HUES48 (cell line): ENCODE measurements around the gene LRP1B.
"Not testable (repeated sequence)": the region's sequence is repeated elsewhere in the genome, so short reads cannot be mapped to it uniquely, and the experiment has no call there.

Experiments used
- H3K27ac ChIP-seq: one replicate; pipeline ENCODE4 v1.7.0; 2013; ENCODE audit warnings: low read depth, low read length, inconsistent platforms
- H3K27me3 ChIP-seq: 2 replicates; pipeline ENCODE4 v1.6.1; 2013; ENCODE audit warnings: mild to moderate bottlenecking, low read length; ENCODE audit not compliant: control insufficient read depth, insufficient read depth
- H3K36me3 ChIP-seq: 2 replicates; pipeline ENCODE4 v1.6.1; 2013; ENCODE audit warnings: low read length; ENCODE audit not compliant: control insufficient read depth, insufficient read depth
- H3K4me1 ChIP-seq: 2 replicates; pipeline ENCODE4 v1.6.1; 2013; ENCODE audit warnings: mild to moderate bottlenecking, low read length; ENCODE audit not compliant: control insufficient read depth, insufficient read depth
- H3K4me3 ChIP-seq: 2 replicates; pipeline ENCODE4 v1.5.1; 2013; ENCODE audit warnings: mild to moderate bottlenecking, low read depth, low read length
- H3K9ac ChIP-seq: 2 replicates; pipeline ENCODE4 v1.6.1; 2013; ENCODE audit warnings: mild to moderate bottlenecking, low read depth, low read length, moderate library complexity
- H3K9me3 ChIP-seq: 2 replicates; pipeline ENCODE4 v1.6.1; 2013; ENCODE audit warnings: low read length; ENCODE audit not compliant: control insufficient read depth, insufficient read depth

The LRP1B gene

GRCh38 chr2:141824790-141825189, 306.0 kb downstream of the LRP1B start:
- H3K9ac ChIP-seq = no peak overlapping the region
- no peak overlapping the region for H3K27ac ChIP-seq
- H3K4me3 ChIP-seq = no peak overlapping the region
- no peaks in the 10 kb centered on the region for H3K27me3 ChIP-seq
- H3K9me3 ChIP-seq = no peaks in the 10 kb centered on the region
- H3K36me3 ChIP-seq = no peaks in the 10 kb centered on the region
- H3K4me1 ChIP-seq = peaks cover 7% of the 10 kb centered on the region; the same call in 1 of the 2 replicates

DNA sequence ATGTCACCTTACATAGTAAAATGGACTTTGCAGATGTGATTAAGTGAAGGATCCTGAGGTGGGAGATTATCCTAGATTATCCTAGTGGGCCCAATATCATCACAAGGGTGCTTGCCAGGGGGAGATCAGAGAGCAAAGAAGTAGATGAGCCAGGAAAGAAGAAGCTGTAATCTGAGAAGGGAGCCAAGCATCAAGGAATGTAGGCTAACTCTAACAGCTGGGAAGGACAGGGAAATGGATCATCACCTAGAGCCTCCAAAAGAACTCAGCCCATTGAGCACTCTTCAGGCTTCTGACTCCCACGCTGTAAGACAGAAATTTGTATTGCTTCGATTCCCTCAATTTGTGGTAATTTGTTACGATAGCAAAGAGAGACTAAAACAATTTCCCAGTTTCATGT, 309.9 kb downstream of the LRP1B start:
- H3K27me3 ChIP-seq = no peaks in the 10 kb centered on the region
- no peak overlapping the region for H3K27ac ChIP-seq
- H3K36me3 ChIP-seq = no peaks in the 10 kb centered on the region
- H3K9ac ChIP-seq = no peak overlapping the region
- H3K4me3 ChIP-seq = no peak overlapping the region
- H3K9me3 ChIP-seq = no peaks in the 10 kb centered on the region
- peaks cover 7% of the 10 kb centered on the region; the same call in 1 of the 2 replicates for H3K4me1 ChIP-seq

DNA sequence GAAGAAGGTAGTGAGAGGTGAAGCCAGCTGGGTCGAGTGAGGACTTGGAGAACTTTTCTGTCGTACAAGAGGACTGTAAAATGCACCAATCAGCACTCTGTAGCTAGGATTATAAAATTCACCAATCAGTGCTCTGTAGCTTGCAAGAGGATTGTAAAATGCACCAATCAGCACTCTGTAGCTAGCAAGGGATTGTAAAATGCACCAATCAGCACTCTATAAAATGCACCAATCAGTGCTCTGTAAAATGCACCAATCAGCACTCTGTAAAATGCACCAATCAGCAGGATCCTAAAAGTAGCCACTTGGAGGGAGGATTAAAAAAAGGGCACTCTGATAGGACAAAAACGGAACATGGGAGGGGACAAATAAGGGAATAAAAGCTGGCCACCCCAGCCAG, 315.5 kb downstream of the LRP1B start:
- not testable (repeated sequence) for H3K27ac ChIP-seq, H3K4me3 ChIP-seq, H3K36me3 ChIP-seq, H3K9ac ChIP-seq, H3K4me1 ChIP-seq, H3K27me3 ChIP-seq, H3K9me3 ChIP-seq

DNA sequence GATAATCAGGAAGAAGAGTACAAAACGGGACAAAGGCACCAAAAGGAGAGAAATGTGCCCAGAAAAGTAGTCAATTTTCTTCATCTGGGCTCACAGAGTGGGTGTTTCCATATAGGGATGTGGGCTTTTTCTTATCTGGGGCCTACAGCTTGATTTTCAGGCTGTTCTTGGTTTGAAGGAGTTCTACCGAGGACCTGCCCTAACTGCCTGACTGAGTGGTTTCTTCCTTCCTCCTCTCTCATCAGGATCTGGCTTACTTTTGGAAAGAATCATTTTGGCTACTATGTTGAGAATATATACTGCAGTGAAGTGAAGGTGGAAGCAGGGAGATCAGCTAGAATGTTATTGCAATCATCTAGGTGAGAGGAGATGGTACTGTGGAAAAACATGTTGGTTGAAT, 316.7 kb downstream of the LRP1B start:
- Histone ChIP-seq H3K4me1 (no peaks in the 10 kb centered on the region; the same call in 1 of the 2 replicates), H3K27ac (no peak overlapping the region), H3K27me3 (no peaks in the 10 kb centered on the region), H3K36me3 (no peaks in the 10 kb centered on the region), H3K9ac (no peak overlapping the region), H3K4me3 (no peak overlapping the region), H3K9me3 (no peaks in the 10 kb centered on the region; the same call in 1 of the 2 replicates)

GRCh38 chr2:141810148-141810547, 320.7 kb downstream of the LRP1B start:
- Histone ChIP-seq H3K27ac (no peak overlapping the region), H3K4me1 (no peaks in the 10 kb centered on the region; the same call in 1 of the 2 replicates), H3K9me3 (no peaks in the 10 kb centered on the region; the same call in 1 of the 2 replicates), H3K36me3 (no peaks in the 10 kb centered on the region), H3K27me3 (no peaks in the 10 kb centered on the region), H3K9ac (no peak overlapping the region), H3K4me3 (no peak overlapping the region)

- Histone ChIP-seq H3K27me3 (no peaks in the 10 kb centered on the region), H3K36me3 (no peaks in the 10 kb centered on the region), H3K9ac (no peak overlapping the region), H3K27ac (no peak overlapping the region), H3K4me3 (no peak overlapping the region), H3K4me1 (no peaks in the 10 kb centered on the region; the same call in 1 of the 2 replicates), H3K9me3 (no peaks in the 10 kb centered on the region)
Measured at GRCh38 chr2:141806090-141806489, 324.7 kb downstream of the LRP1B start.

DNA sequence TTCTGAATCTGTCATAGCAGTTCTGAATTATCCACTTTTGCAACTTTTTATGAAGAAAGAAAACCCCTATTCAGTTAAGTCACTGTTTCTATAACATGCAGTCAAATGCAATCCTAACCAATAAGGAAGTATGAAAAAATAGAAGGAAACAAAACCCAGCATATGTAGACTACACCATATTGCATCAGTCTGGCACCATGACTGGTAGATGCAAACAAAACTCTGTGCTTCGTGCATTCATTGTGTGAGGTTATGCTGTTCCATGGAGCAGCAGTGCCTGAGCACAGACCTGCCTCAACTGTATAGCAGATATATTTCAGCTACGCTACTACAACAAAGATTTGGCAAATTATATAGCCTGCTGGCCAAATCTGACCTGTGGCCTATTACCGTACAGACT, 325.5 kb downstream of the LRP1B start:
- Histone ChIP-seq H3K4me1 (no peaks in the 10 kb centered on the region; the same call in 1 of the 2 replicates), H3K27me3 (no peaks in the 10 kb centered on the region), H3K27ac (no peak overlapping the region), H3K4me3 (no peak overlapping the region), H3K9ac (no peak overlapping the region), H3K36me3 (no peaks in the 10 kb centered on the region), H3K9me3 (no peaks in the 10 kb centered on the region)

DNA sequence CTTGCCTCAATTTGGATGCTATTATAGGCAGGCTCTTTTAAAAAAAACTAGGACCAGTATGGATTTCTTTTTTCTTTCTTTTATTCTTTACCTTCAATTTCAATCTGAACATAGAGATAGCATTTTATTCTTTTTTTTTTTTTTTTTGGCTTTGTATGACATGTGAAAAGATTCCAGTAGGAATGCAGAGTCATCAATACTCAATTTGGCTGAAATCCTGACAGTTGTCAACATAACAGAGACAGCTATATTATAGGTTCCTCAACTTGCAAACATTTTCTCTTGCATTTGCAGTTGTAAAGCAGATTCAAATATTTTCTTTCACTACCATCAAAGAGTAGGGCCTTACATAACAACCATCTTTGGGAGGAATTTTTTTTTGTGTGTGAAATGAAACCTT, 334.4 kb downstream of the LRP1B start:
- Histone ChIP-seq H3K27ac (no peak overlapping the region), H3K4me1 (no peaks in the 10 kb centered on the region), H3K36me3 (no peaks in the 10 kb centered on the region)

GRCh38 chr2:141791521-141791920, 339.3 kb downstream of the LRP1B start:
- no peak overlapping the region for H3K27ac ChIP-seq
- no peaks in the 10 kb centered on the region for H3K4me1 ChIP-seq
- H3K9ac ChIP-seq = no peak overlapping the region
- H3K27me3 ChIP-seq = no peaks in the 10 kb centered on the region
- H3K4me3 ChIP-seq = no peak overlapping the region
- no peaks in the 10 kb centered on the region for H3K36me3 ChIP-seq
- H3K9me3 ChIP-seq = no peaks in the 10 kb centered on the region

More for the DNA sequence above, 334.4 kb downstream of the LRP1B start:
- Histone ChIP-seq H3K9ac (no peak overlapping the region), H3K4me3 (no peak overlapping the region), H3K9me3 (no peaks in the 10 kb centered on the region), H3K27me3 (no peaks in the 10 kb centered on the region)

DNA sequence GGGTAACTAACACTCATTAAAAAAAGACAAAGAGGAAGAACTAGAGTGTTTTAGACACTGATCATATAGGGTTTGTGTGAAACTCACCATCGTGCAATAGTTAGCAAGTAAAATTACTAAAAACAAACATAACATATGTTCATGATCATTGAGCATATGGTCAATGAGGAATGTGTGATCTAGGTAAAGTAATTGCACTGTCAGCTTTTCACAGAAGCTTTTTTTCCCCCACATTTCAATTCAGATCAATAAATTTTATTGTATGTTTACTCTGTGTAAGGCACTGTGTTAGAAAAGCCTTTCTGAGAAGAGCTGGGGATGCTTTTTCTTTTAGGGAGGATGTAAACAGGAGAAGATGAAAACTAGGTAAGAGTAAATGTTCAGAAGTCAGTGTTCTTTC, 348.2 kb downstream of the LRP1B start:
- Histone ChIP-seq H3K27me3 (no peaks in the 10 kb centered on the region), H3K4me3 (no peak overlapping the region), H3K9me3 (no peaks in the 10 kb centered on the region), H3K36me3 (no peaks in the 10 kb centered on the region), H3K4me1 (no peaks in the 10 kb centered on the region), H3K9ac (no peak overlapping the region), H3K27ac (no peak overlapping the region)

- H3K36me3 ChIP-seq = no peaks in the 10 kb centered on the region
- no peaks in the 10 kb centered on the region for H3K9me3 ChIP-seq
- H3K4me1 ChIP-seq = 0 out of 2 replicates have a peak, but pooled peaks cover 2% of the 10 kb centered on the region
- no peak overlapping the region for H3K4me3 ChIP-seq
- H3K9ac ChIP-seq = no peak overlapping the region
- H3K27ac ChIP-seq = no peak overlapping the region
- no peaks in the 10 kb centered on the region for H3K27me3 ChIP-seq
Measured at GRCh38 chr2:141778315-141778835, 352.4 kb downstream of the LRP1B start.
